GM18907 (cell line): ENCODE data around the gene GABRB3.

Experiments
- ATAC-seq: cut with Tn5 transposase; IDR thresholded peaks from one replicate; pipeline ENCODE4 v1.9.1; 2021; ENCODE audit warnings: mild to moderate bottlenecking, moderate library complexity; ENCODE audit not compliant: unreplicated experiment

GABRB3 gene

DNA sequence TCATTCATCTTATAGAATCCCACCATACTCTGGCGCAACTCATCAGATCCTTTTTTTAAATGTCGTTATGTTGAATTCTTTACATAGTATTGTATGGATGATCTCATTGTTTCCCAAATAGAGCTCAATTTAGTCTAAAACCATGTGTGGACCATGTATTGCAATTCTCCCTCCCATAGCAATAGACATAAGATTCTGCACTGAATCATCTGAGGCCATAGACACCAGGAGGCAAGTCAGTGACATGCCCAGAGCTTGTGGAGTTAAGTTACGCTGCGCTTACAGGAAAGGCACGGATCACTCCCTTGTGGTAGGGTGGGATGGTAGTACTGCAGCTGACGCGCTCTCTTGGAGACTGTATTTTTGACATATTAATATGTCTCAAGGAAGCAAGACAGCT is 211.0 kb downstream of the GABRB3 start:
- ATAC-seq = no peak

DNA sequence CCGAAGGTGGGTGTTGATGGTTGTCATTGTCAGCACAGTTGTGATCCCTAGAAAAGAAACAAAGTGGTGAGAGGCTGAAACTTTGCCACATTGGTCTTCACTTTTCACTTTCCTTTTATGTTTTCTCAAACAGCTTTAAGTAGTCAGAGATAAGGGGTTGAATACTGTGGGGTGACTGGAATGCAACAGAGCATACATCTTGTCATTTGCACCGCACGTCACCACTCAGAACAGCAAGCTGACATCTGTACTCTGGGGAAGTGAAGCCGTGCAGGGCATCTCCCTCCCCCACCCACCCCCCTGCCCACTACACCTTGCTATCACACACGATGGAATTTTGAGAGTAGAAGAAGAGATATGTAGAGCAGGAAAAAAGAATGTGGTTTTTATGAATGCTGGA is 211.7 kb downstream of the GABRB3 start:
- no peak for ATAC-seq

- no peak for ATAC-seq
These were observed 217.0 kb downstream of the GABRB3 start for GRCh38 chr15:26555898-26556297.

- ATAC-seq = no peak
These were observed 221.4 kb downstream of the GABRB3 start for GRCh38 chr15:26551473-26551872.

DNA sequence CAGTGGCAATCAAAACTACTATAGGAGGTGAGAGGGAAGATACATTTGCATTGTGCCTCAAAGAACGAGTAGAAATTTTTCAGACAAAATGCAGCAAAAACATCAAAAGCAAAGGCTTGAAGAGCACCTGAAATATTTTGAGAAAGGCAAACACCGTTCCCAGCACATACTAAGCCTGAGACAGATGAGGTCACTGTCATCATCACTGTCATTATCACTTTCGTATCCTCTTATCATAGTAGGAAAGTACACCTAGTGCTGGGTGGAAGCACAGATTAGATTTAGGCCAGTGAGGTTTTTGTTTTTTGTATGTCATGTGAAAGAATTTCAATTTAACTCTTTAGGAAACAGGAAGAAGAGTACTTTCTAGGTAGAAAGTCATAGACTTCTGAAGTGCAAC is 222.0 kb downstream of the GABRB3 start:
- ATAC-seq = no peak

GRCh38 chr15:26537663-26538062 is 235.2 kb downstream of the GABRB3 start:
- ATAC-seq = no peak

DNA sequence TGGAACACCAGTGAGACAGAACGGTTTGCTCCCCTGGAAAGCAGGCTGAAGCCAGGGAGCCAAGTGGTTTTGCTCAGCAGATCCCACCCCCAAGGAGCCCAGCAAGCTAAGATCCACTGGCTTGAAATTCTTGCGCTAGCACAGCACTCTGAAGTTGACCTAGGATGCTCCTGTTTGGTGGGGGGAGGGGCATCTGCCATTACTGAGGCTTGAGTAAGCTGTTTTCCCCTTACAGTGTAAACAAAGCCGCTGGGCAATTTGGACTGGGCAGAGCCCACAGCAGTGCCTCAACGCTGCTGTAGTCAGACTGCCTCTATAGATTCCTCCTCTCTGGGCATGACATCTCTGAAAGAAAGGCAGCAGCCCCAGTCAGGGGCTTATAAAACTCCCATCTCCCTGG is 241.4 kb downstream of the GABRB3 start:
- ATAC-seq = no peak

DNA sequence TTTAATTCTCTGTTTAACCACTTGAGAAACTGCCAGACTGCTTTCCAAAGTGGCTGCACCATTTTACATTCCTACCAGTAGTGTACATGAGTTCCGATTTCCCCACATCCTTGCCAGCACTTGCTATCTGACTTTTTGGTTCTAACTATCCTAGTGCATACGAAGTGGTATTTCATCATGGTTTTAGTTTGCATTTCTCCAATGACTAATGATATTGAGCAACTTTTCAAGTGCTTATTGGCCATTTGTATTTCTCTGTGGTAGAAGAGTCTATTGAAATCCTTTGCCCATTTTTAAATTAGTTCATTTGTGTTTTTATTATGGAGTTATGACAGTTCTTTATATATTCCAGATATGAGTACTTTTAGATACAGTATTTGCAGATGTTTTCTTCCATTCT is 247.8 kb downstream of the GABRB3 start:
- no peak for ATAC-seq

- ATAC-seq = no peak
These were observed 251.1 kb downstream of the GABRB3 start for GRCh38 chr15:26521691-26522198.

DNA sequence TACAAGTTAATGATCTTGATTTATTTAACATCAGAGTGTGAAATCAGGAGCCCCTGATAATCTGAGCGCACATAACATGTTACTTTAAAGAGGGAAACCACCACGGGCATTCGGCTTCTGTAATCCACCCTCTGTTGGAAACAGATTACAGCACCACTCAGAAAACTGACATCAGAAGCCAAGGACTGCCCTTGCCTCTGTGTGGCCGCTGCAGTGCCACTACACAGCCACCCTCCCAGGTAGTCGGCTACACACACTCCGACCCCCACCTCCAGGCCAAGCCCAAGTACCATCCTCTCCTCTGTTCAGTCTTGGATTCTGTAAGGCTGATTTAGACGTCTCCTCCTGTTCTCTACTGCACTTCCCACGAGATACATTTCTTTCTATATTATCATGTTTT is 251.7 kb downstream of the GABRB3 start:
- ATAC-seq = no peak

DNA sequence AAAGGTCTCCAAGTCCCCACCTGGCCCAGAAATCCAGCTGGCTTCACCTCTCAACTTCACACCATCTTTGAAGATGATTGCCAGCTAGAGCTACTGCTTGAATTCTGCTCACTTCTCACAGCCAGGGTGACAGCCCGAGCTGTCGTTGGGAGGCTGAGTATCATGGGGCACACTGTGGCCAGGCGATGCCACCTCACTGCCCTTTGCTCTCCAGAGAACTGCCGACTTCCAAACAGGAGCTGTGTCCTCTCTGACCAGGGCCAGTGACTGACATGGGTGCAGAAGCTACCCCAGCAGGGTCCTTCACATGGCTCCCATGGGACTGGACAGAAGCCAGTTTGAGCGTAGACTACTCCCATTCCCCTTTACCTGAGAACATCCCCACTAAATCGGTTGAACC is 254.0 kb downstream of the GABRB3 start:
- ATAC-seq = no peak

GRCh38 chr15:26516102-26516980 is 256.5 kb downstream of the GABRB3 start:
- no peak for ATAC-seq

- no peak for ATAC-seq
These were observed 268.9 kb downstream of the GABRB3 start for GRCh38 chr15:26504009-26504408.
